Measurements from ENCODE around the gene PTPRM. TPM values are rescaled to one million over a fixed set of nuclear protein-coding genes. Genes with fewer than 3 reads are reported as not detected.

PTPRM gene
- polyA plus RNA-seq, 1 of the 3 experiments (the other 2 are of a cell fraction) = 16.0 TPM

DNA sequence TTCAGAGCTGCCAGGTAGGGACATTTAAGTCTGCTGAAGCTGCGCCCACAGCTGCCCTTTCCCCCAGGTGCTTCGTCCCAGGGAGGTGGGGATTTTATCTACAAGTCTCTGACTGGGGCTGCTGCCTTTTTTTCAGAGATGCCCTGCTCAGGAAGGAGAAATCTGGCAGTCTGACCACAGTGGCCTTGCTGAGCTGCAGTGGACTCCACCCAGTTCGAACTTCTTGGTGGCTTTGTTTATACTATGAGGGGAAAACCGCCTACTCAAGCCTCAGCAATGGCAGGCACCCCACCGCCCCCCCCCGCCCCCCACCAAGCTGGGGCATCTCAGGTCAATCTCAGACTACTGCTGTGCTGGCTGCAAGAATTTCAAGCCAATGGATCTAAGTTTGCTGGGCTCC lies 584.1 kb downstream of the PTPRM start (continued):
- no peak for TF ChIP-seq POLR2AphosphoS5 (IDR thresholded peaks at IDR 0.05; ENCODE audit: low read depth, low read length)
- TF ChIP-seq TCF12 (IDR thresholded peaks at IDR 0.05) = no peak
- TF ChIP-seq, protein P1, sequence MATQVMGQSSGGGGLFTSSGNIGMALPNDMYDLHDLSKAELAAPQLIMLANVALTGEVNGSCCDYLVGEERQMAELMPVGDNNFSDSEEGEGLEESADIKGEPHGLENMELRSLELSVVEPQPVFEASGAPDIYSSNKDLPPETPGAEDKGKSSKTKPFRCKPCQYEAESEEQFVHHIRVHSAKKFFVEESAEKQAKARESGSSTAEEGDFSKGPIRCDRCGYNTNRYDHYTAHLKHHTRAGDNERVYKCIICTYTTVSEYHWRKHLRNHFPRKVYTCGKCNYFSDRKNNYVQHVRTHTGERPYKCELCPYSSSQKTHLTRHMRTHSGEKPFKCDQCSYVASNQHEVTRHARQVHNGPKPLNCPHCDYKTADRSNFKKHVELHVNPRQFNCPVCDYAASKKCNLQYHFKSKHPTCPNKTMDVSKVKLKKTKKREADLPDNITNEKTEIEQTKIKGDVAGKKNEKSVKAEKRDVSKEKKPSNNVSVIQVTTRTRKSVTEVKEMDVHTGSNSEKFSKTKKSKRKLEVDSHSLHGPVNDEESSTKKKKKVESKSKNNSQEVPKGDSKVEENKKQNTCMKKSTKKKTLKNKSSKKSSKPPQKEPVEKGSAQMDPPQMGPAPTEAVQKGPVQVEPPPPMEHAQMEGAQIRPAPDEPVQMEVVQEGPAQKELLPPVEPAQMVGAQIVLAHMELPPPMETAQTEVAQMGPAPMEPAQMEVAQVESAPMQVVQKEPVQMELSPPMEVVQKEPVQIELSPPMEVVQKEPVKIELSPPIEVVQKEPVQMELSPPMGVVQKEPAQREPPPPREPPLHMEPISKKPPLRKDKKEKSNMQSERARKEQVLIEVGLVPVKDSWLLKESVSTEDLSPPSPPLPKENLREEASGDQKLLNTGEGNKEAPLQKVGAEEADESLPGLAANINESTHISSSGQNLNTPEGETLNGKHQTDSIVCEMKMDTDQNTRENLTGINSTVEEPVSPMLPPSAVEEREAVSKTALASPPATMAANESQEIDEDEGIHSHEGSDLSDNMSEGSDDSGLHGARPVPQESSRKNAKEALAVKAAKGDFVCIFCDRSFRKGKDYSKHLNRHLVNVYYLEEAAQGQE (IDR thresholded peaks at IDR 0.05; ENCODE audit: low read depth, low read length) = no peak
- TF ChIP-seq TAF1 (IDR thresholded peaks at IDR 0.05; ENCODE audit: borderline replicate concordance, low read depth, low read length) = no peak
- TF ChIP-seq, protein P2, sequence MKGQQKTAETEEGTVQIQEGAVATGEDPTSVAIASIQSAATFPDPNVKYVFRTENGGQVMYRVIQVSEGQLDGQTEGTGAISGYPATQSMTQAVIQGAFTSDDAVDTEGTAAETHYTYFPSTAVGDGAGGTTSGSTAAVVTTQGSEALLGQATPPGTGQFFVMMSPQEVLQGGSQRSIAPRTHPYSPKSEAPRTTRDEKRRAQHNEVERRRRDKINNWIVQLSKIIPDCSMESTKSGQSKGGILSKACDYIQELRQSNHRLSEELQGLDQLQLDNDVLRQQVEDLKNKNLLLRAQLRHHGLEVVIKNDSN (IDR thresholded peaks at IDR 0.05; ENCODE audit: borderline replicate concordance, low read depth) = no peak

DNA sequence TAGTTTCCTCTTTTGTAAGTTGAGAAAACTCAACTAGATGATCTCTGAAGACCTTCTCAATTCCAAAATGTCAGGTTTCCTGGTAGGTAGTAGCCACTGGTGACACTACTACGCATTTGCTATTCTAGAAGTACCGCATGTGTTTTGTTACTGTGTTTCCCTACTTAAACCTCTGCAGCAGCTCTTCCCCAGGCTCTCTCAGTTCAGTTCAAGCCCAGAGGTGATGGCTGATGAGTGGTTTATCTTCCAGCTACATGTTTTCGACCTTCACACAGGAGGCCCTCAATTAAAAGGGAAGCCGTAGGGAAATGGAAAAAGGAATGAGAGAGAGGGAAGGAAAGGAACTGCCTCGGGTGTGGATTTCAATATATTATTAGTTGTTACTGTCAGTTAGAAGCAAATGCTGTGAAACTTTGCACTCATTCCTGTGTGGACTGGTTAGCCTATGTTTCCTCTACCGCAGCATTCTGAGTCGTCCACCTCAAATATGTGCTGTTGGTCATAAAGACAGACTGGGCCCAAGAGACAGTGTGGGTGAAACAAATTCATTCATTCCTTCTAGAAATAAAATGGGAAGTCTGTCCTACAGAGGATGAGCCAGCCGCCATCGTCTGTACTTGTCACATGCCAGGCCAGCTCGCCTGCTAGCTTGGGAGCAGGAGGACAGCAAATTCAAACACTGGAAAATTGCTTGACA lies 586.9 kb downstream of the PTPRM start:
- Histone ChIP-seq H4K20me1 (ENCODE audit: insufficient read depth) (no peaks in the 10 kb centered on the region), H3K27ac (ENCODE audit: low read depth in 2 of 2, low read length in 1 of 2) (no peak overlapping the region), H3K4me1 (ENCODE audit: control insufficient read depth in 1 of 2, insufficient read depth in 2 of 2, low read depth in 1 of 2, low read length in 1 of 2) (peaks cover 0 to 2% of the 10 kb centered on the region in 2 experiments; a peak in 2 of 4 replicates), H3K9me2 (no peaks in the 10 kb centered on the region), H2AFZ (ENCODE audit: low read depth) (no peak overlapping the region), H3K79me2 (ENCODE audit: insufficient read depth) (no peaks in the 10 kb centered on the region), H3K9ac (no peak overlapping the region), H3K27me3 (ENCODE audit: insufficient read depth) (no peaks in the 10 kb centered on the region), H3K9me3 (no peaks in the 10 kb centered on the region), H3K36me3 (replicated peaks in 1 of 2; ENCODE audit: control insufficient read depth in 1 of 2, insufficient read depth in 2 of 2, low read length in 1 of 2) (no peaks in the 10 kb centered on the region), H3K4me2 (no peak overlapping the region), H3K4me3 (ENCODE audit: low read depth in 2 of 2, low read length in 1 of 2) (no peak overlapping the region), H3F3A (replicated peaks; ENCODE audit: insufficient read depth) (no peaks in the 10 kb centered on the region)
- TF ChIP-seq NFIC (IDR thresholded peaks at IDR 0.05; ENCODE audit: borderline replicate concordance) (no peak), GATA2 (CRISPR knock-in tag; IDR thresholded peaks at IDR 0.05) (no peak), ELF1 (IDR thresholded peaks at IDR 0.05) (no peak)
- TF ChIP-seq, protein P3, sequence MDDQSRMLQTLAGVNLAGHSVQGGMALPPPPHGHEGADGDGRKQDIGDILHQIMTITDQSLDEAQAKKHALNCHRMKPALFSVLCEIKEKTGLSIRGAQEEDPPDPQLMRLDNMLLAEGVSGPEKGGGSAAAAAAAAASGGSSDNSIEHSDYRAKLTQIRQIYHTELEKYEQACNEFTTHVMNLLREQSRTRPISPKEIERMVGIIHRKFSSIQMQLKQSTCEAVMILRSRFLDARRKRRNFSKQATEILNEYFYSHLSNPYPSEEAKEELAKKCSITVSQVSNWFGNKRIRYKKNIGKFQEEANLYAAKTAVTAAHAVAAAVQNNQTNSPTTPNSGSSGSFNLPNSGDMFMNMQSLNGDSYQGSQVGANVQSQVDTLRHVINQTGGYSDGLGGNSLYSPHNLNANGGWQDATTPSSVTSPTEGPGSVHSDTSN (IDR thresholded peaks at IDR 0.05) = no peak
- ChIA-PET POLR2A (no interaction called here), CTCF (interaction anchor here (0.6 to 1.0 kb wide), 2 partner anchors 46 to 255 kb away, joined by 3 read pairs; no protein-coding TSS in a partner anchor)
- WGBS (ENCODE audit: low lambda C conversion rate) = 68% methylated on average over 10 of the region's 10 CpGs
- DNase-seq = no peak
